WTC11 (cell line): Measurements from ENCODE around the gene CORO6. TPM values are rescaled to one million over a fixed set of nuclear protein-coding genes. Genes with fewer than 3 reads are reported as not detected.

ENCODE experiments used
- ATAC-seq: fragments of 200-7000 bp; cut with Tn5 transposase; 2 replicates; pipeline ENCODE4 v1.10.0; 2021; ENCODE audit warnings: mild to moderate bottlenecking, moderate library complexity
- CTCF ChIA-PET: fragments of 300-600 bp; sonication (Branson Sonifier 250); formaldehyde crosslinking; loops from one replicate; lab custom pipeline; 2021; ENCODE audit warnings: antibody characterized with exemption; lab: Charles Lee
- POLR2A ChIA-PET: fragments of 350-600 bp; sonication (Branson Sonifier 250); formaldehyde crosslinking; loops from one replicate; lab custom pipeline; 2021; ENCODE audit warnings: antibody characterized with exemption; lab: Charles Lee
- DNase-seq: peaks from one replicate; pipeline ENCODE4 v3.0.0; 2021; ENCODE audit warnings: low spot score
- H3K27ac Mint-ChIP-seq: 2 replicates; pipeline ENCODE4 v1.8.0; 2021; ENCODE audit warnings: mixed read lengths
- H3K27me3 Mint-ChIP-seq: 2 replicates; pipeline ENCODE4 v1.8.0; 2021; ENCODE audit warnings: low read depth, mild to moderate bottlenecking, moderate library complexity, mixed read lengths
- H3K36me3 Mint-ChIP-seq: 2 replicates; pipeline ENCODE4 v1.8.0; 2021; ENCODE audit warnings: mixed read lengths
- H3K4me1 Mint-ChIP-seq: 2 replicates; pipeline ENCODE4 v1.8.0; 2022; ENCODE audit warnings: mixed read lengths
- H3K4me3 Mint-ChIP-seq: 2 replicates; pipeline ENCODE4 v1.8.0; 2021; ENCODE audit warnings: mild to moderate bottlenecking, moderate library complexity, mixed read lengths
- H3K9me3 Mint-ChIP-seq: 2 replicates; pipeline ENCODE4 v1.8.0; 2021; ENCODE audit warnings: mixed read lengths
- CBFB ChIP-seq: sonication (generic); formaldehyde crosslinking; IDR thresholded peaks from 2 replicates; pipeline ENCODE4 v1.8.1; 2022; ENCODE audit warnings: mild to moderate bottlenecking, low read depth, missing genetic modification reagents
- E2F4 ChIP-seq: sonication (generic); formaldehyde crosslinking; IDR thresholded peaks from 2 replicates; pipeline ENCODE4 v1.8.1; 2022; ENCODE audit warnings: low read depth, mild to moderate bottlenecking, moderate library complexity, missing genetic modification reagents, borderline replicate concordance
- E2F5 ChIP-seq: sonication (generic); formaldehyde crosslinking; IDR thresholded peaks from 2 replicates; pipeline ENCODE4 v1.8.1; 2022; ENCODE audit warnings: mild to moderate bottlenecking, moderate library complexity, missing genetic modification reagents
- ELF4 ChIP-seq: sonication (generic); formaldehyde crosslinking; IDR thresholded peaks from 2 replicates; pipeline ENCODE4 v1.8.1; 2022; ENCODE audit warnings: low read depth, mild to moderate bottlenecking, moderate library complexity, missing genetic modification reagents
- FOXP1 ChIP-seq: sonication (generic); formaldehyde crosslinking; IDR thresholded peaks from 2 replicates; pipeline ENCODE4 v1.8.0; 2022; ENCODE audit warnings: missing genetic modification reagents, mild to moderate bottlenecking, moderate library complexity, borderline replicate concordance
- GRHL2 ChIP-seq: fragments of 250-450 bp; sonication (Bioruptor Pico); IDR thresholded peaks from 2 replicates; pipeline ENCODE4 v1.8.0; 2022; ENCODE audit warnings: mild to moderate bottlenecking, moderate library complexity; ENCODE audit not compliant: insufficient replicate concordance, severe bottlenecking
- IRF2 ChIP-seq: sonication (generic); formaldehyde crosslinking; IDR thresholded peaks from 2 replicates; pipeline ENCODE4 v1.8.0; 2022; ENCODE audit warnings: low read depth, missing genetic modification reagents, borderline replicate concordance
- JUN ChIP-seq: sonication (generic); formaldehyde crosslinking; IDR thresholded peaks from 2 replicates; pipeline ENCODE4 v1.8.0; 2023; ENCODE audit warnings: mild to moderate bottlenecking, missing genetic modification reagents
- MXD4 ChIP-seq: fragments of 250-450 bp; sonication (Bioruptor Pico); IDR thresholded peaks from 2 replicates; pipeline ENCODE4 v1.8.0; 2021; ENCODE audit warnings: mild to moderate bottlenecking, moderate library complexity, borderline replicate concordance
- NFE2L1 ChIP-seq: sonication (generic); formaldehyde crosslinking; IDR thresholded peaks from 2 replicates; pipeline ENCODE4 v1.8.1; 2023; ENCODE audit warnings: missing genetic modification reagents
- NFYB ChIP-seq: sonication (generic); formaldehyde crosslinking; conservative IDR thresholded peaks from 2 replicates; pipeline ENCODE4 v1.8.0; 2022; ENCODE audit warnings: low read depth, missing genetic modification reagents
- NR1H2 ChIP-seq: sonication (generic); formaldehyde crosslinking; IDR thresholded peaks from 2 replicates; pipeline ENCODE4 v1.9.0; 2021; ENCODE audit warnings: mild to moderate bottlenecking, moderate library complexity, missing genetic modification reagents
- SP1 ChIP-seq: sonication (generic); formaldehyde crosslinking; conservative IDR thresholded peaks from 2 replicates; pipeline ENCODE4 v1.8.1; 2022; ENCODE audit warnings: missing genetic modification reagents
- TCF7 ChIP-seq: sonication (generic); formaldehyde crosslinking; IDR thresholded peaks from 2 replicates; pipeline ENCODE4 v1.8.0; 2022; ENCODE audit warnings: mild to moderate bottlenecking, low read depth, missing genetic modification reagents, moderate library complexity
- TEAD4 ChIP-seq: sonication (generic); formaldehyde crosslinking; IDR thresholded peaks from 2 replicates; pipeline ENCODE4 v1.8.0; 2022; ENCODE audit warnings: mild to moderate bottlenecking, missing genetic modification reagents
- TP53 ChIP-seq: sonication (generic); formaldehyde crosslinking; IDR thresholded peaks from 2 replicates; pipeline ENCODE4 v1.8.1; 2023; ENCODE audit warnings: mild to moderate bottlenecking, missing genetic modification reagents
- ZNF138 ChIP-seq: sonication (generic); formaldehyde crosslinking; conservative IDR thresholded peaks from 2 replicates; pipeline ENCODE4 v1.8.1; 2022; ENCODE audit warnings: mild to moderate bottlenecking, moderate library complexity, missing genetic modification reagents
- ZNF263 ChIP-seq: sonication (generic); formaldehyde crosslinking; IDR thresholded peaks from 2 replicates; pipeline ENCODE4 v1.8.1; 2022; ENCODE audit warnings: low read depth, mild to moderate bottlenecking, moderate library complexity, missing genetic modification reagents
- ZNF317 ChIP-seq: sonication (generic); formaldehyde crosslinking; IDR thresholded peaks from 2 replicates; pipeline ENCODE4 v1.8.1; 2023; ENCODE audit warnings: low read depth, mild to moderate bottlenecking, moderate library complexity, missing genetic modification reagents, borderline replicate concordance
- ZNF416 ChIP-seq: fragments of 250-450 bp; sonication (Bioruptor Pico); IDR thresholded peaks from 2 replicates; pipeline ENCODE4 v1.9.0; 2021; ENCODE audit warnings: mild to moderate bottlenecking, inconsistent platforms
- ZNF532 ChIP-seq: fragments of 250-450 bp; sonication (Bioruptor Pico); IDR thresholded peaks from 2 replicates; pipeline ENCODE4 v1.9.0; 2021; ENCODE audit warnings: mild to moderate bottlenecking, borderline replicate concordance
- ZSCAN18 ChIP-seq: fragments of 250-450 bp; sonication (Bioruptor Pico); IDR thresholded peaks from 2 replicates; pipeline ENCODE4 v2.1.2; 2022; ENCODE audit warnings: mild to moderate bottlenecking, moderate library complexity
- total RNA-seq: library from RNA; stranded (reverse); gene quantifications from 3 replicates; pipeline ENCODE4 v1.2.3, GENCODE V29; 2021
- TF ChIP-seq, protein P1 (sequence below): sonication (generic); formaldehyde crosslinking; IDR thresholded peaks from 2 replicates; pipeline ENCODE4 v1.8.0; 2022; ENCODE audit warnings: mild to moderate bottlenecking, missing genetic modification reagents
- TF ChIP-seq, protein P2 (sequence below): sonication (generic); formaldehyde crosslinking; IDR thresholded peaks from 2 replicates; pipeline ENCODE4 v1.8.1; 2023; ENCODE audit warnings: mild to moderate bottlenecking, missing genetic modification reagents
- TF ChIP-seq, protein P3 (sequence below): fragments of 250-450 bp; sonication (Bioruptor Pico); IDR thresholded peaks from 2 replicates; pipeline ENCODE4 v1.9.0; 2021; ENCODE audit warnings: moderate library complexity, mild to moderate bottlenecking, inconsistent platforms, borderline replicate concordance

The CORO6 gene
- total RNA-seq, 1 experiment from 2014 or later = 8.9 TPM

DNA sequence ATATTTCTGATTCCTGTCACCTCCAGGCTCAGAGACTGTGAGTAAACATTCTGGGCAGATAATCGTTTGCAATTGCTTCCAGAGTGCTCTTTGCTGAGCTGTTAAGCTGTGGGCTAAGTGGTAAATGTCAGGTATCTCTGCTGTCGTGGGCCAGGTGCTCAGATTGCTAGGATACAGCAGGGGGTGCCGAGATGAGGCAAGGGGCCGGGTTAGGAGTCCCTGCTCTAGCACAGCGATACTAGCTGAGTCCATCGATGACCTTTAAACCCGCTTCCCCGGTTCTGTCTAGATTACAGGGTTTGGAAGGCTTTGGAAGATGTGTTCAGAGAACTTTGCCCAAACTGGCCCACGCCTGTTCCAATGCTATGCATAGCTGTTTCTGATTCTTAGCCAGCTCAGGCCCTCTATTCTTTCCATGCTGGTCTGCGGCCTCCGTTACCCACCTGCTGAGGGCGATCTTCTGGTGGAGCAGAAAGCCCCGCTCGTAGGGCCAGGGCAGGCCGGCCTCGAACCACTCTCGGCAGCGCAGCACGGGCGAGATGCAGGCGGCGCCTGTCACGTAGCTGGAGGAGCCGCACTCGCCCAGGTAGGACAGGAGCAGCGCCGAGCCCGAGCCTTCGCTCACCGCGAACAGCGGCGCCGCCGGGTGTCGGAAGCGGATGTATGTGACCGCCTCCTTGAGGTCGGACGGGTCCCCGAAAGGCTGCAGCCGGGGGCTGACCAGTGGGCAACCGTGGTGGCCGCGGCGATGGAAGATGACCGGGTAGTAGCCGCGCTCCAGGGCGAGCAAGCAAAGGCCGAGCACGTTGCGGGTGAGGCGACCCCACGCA lies 56.9 kb downstream of the CORO6 start:
- Mint-ChIP-seq H3K27ac (no peak overlapping the region), H3K4me3 (peak overlapping the region; percentile 79), H3K36me3 (no peaks in the 10 kb centered on the region), H3K9me3 (no peaks in the 10 kb centered on the region), H3K4me1 (peaks cover 11% of the 10 kb centered on the region), H3K27me3 (peaks cover 46% of the 10 kb centered on the region)
- ChIA-PET CTCF (interaction anchor here (0.6 to 11.4 kb wide), 16 partner anchors 10 to 314 kb away, joined by 3 to 112 read pairs (median 6); partner anchors contain the start of genes ANKRD13B, CORO6 and TAOK1), POLR2A (interaction anchor here (1.4 kb wide), 1 partner anchor 27 kb away, joined by 3 read pairs; the partner anchor contains the start of gene ANKRD13B)
- peak; percentile 22 for ATAC-seq
- DNase-seq = peak; percentile 76
- TF ChIP-seq ZNF416 (CRISPR knock-in tag) = no peak
- no peak for TF ChIP-seq JUN (CRISPR knock-in tag)
- no peak for TF ChIP-seq ZNF317
- no peak for TF ChIP-seq IRF2 (CRISPR knock-in tag)
- no peak for TF ChIP-seq E2F4
- TF ChIP-seq ZNF532 (CRISPR knock-in tag) = no peak
- 0 out of 2 replicates have a peak, but pooled peaks have one; percentile 10 for TF ChIP-seq TP53 (CRISPR knock-in tag)
- TF ChIP-seq, protein P1, sequence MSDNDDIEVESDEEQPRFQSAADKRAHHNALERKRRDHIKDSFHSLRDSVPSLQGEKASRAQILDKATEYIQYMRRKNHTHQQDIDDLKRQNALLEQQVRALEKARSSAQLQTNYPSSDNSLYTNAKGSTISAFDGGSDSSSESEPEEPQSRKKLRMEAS (CRISPR knock-in tag) = peak; percentile 32; the same call in 1 of the 2 replicates
- peak; percentile 68; the same call in 1 of the 2 replicates for TF ChIP-seq FOXP1 (CRISPR knock-in tag)
- TF ChIP-seq E2F5 (CRISPR knock-in tag) = no peak
- TF ChIP-seq ZSCAN18 (CRISPR knock-in tag) = no peak
- TF ChIP-seq ELF4 (CRISPR knock-in tag) = no peak
- no peak for TF ChIP-seq GRHL2 (CRISPR knock-in tag)
- no peak for TF ChIP-seq CBFB
- TF ChIP-seq, protein P2, sequence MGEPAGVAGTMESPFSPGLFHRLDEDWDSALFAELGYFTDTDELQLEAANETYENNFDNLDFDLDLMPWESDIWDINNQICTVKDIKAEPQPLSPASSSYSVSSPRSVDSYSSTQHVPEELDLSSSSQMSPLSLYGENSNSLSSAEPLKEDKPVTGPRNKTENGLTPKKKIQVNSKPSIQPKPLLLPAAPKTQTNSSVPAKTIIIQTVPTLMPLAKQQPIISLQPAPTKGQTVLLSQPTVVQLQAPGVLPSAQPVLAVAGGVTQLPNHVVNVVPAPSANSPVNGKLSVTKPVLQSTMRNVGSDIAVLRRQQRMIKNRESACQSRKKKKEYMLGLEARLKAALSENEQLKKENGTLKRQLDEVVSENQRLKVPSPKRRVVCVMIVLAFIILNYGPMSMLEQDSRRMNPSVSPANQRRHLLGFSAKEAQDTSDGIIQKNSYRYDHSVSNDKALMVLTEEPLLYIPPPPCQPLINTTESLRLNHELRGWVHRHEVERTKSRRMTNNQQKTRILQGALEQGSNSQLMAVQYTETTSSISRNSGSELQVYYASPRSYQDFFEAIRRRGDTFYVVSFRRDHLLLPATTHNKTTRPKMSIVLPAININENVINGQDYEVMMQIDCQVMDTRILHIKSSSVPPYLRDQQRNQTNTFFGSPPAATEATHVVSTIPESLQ (CRISPR knock-in tag) = no peak
- no peak; the same call in 1 of the 2 replicates for TF ChIP-seq TEAD4 (CRISPR knock-in tag)
- TF ChIP-seq MXD4 (CRISPR knock-in tag) = no peak
- TF ChIP-seq ZNF138 (CRISPR knock-in tag) = no peak
- TF ChIP-seq NR1H2 (CRISPR knock-in tag) = no peak
- TF ChIP-seq, protein P3, sequence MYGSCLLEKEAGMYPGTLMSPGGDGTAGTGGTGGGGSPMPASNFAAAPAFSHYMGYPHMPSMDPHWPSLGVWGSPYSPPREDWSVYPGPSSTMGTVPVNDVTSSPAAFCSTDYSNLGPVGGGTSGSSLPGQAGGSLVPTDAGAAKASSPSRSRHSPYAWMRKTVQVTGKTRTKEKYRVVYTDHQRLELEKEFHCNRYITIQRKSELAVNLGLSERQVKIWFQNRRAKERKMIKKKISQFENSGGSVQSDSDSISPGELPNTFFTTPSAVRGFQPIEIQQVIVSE = no peak
- TF ChIP-seq ZNF263 (CRISPR knock-in tag) = no peak
- no peak; the same call in 1 of the 2 replicates for TF ChIP-seq NFE2L1 (CRISPR knock-in tag)
- no peak for TF ChIP-seq NFYB
- no peak; the same call in 1 of the 2 replicates for TF ChIP-seq SP1
- no peak for TF ChIP-seq TCF7 (CRISPR knock-in tag)
